Testis (tissue), 3 donors: Measurements from ENCODE around the gene FBXW5. TPM values are rescaled to one million over a fixed set of nuclear protein-coding genes. Genes with fewer than 3 reads are reported as not detected.

ENCODE experiments used
- DNase-seq: peaks from one replicate; pipeline ENCODE4 v3.0.0-alpha.2; 2019
- H3K27ac ChIP-seq, 2 donors: fragments of 200-600 bp; sonication (generic); one replicate each; pipeline ENCODE4 v1.5.1; 2019
- H3K27me3 ChIP-seq: fragments of 200-600 bp; sonication (generic); one replicate; pipeline ENCODE4 v1.5.1; 2019
- H3K36me3 ChIP-seq: fragments of 200-600 bp; sonication (generic); one replicate; pipeline ENCODE4 v1.5.1; 2017; ENCODE audit warnings: low read depth; ENCODE audit errors: missing control alignments
- H3K4me1 ChIP-seq: fragments of 200-600 bp; sonication (generic); one replicate; pipeline ENCODE4 v1.5.1; 2019
- H3K4me3 ChIP-seq, 2 donors: fragments of 200-600 bp; sonication (generic); one replicate each; pipeline ENCODE4 v1.5.1; 2017 to 2019
- H3K9me3 ChIP-seq: fragments of 200-600 bp; sonication (generic); one replicate; pipeline ENCODE4 v1.5.1; 2017
- CTCF ChIP-seq, 3 experiments: fragments of 450-650 bp in 2 of 3; fragments of 200-600 bp in 1 of 3; sonication (generic) in 1 of 3; IDR thresholded peaks; one replicate each; pipeline ENCODE4 v1.5.1; 2016 to 2019; ENCODE audit warnings: antibody characterized with exemption in 3 of 3, mild to moderate bottlenecking in 2 of 3, moderate library complexity in 1 of 3
- POLR2A ChIP-seq: fragments of 450-650 bp; IDR thresholded peaks from one replicate; pipeline ENCODE4 v1.6.1; 2017; ENCODE audit warnings: antibody characterized with exemption, mild to moderate bottlenecking, moderate library complexity
- WGBS, 2 donors: methylation state at CpG; one replicate each; pipeline ENCODE4 v1.1.5; 2018; 5-methylcytosine and 5-hydroxymethylcytosine counted together
- intact Hi-C: fragments of 100-400 bp; cut with DNase I; formaldehyde crosslinking; loops from one replicate; pipeline ENCODE4 v1.15.1; 2023; ENCODE audit warnings: low total_unique reads
- polyA plus RNA-seq: library from polyadenylated mRNA; stranded (reverse); fragments of 350-450 nt; fragmentation: Illumina TruSeq; extraction: RNeasy Lipid Tissue Mini Kit (QIAGEN cat#74804); gene quantifications from one replicate; pipeline ENCODE4 v1.2.3, GENCODE V29; 2014; ENCODE audit warnings: low read depth, low replicate concordance; ENCODE audit not compliant: insufficient read depth
- total RNA-seq, 2 donors: library from RNA; depleted of rRNA; stranded (reverse); fragments of >200 nt; gene quantifications; one replicate each; pipeline ENCODE4 v1.2.3, GENCODE V29; 2016

Gene FBXW5
- total and polyA plus RNA-seq, 3 donors from 2014 or later, result 452 to 749 (median 509) TPM

GRCh38 chr9:136928591-136928990, 15.9 kb downstream of the FBXW5 start:
- intact Hi-C loops, result no loop called here
- 71 to 81% methylated on average over 7 to 9 of the region's 9 CpGs for WGBS, 2 donors
- H3K9me3 ChIP-seq, result no peaks in the 10 kb centered on the region
- no peak overlapping the region for H3K27ac ChIP-seq
- no peak for DNase-seq
- no peaks in the 10 kb centered on the region for H3K4me1 ChIP-seq
- H3K36me3 ChIP-seq, result no peaks in the 10 kb centered on the region
- no peak overlapping the region for H3K4me3 ChIP-seq
- no peak for TF ChIP-seq POLR2A
- TF ChIP-seq CTCF (IDR thresholded peaks at IDR 0.05), result no peak
- H3K27me3 ChIP-seq, result no peaks in the 10 kb centered on the region

- no peak for DNase-seq
- intact Hi-C loops, result no loop called here
- Histone ChIP-seq H3K36me3 (no peaks in the 10 kb centered on the region), H3K9me3 (no peaks in the 10 kb centered on the region), H3K27me3 (no peaks in the 10 kb centered on the region), H3K4me3 (no peak overlapping the region), H3K27ac (no peak overlapping the region), H3K4me1 (no peaks in the 10 kb centered on the region)
- no peak for TF ChIP-seq POLR2A
- no peak for TF ChIP-seq CTCF (IDR thresholded peaks at IDR 0.05)
- 82 to 85% methylated on average over 23 of the region's 23 CpGs for WGBS, 2 donors
These were observed 16.9 kb downstream of the FBXW5 start for GRCh38 chr9:136927343-136928271.

- Histone ChIP-seq H3K27me3 (no peaks in the 10 kb centered on the region), H3K36me3 (no peaks in the 10 kb centered on the region), H3K9me3 (no peaks in the 10 kb centered on the region), H3K4me1 (peaks cover 7% of the 10 kb centered on the region), H3K4me3 (no peak overlapping the region), H3K27ac (no peak overlapping the region)
- no peak for DNase-seq
- 83 to 96% methylated on average over 13 of the region's 13 CpGs for WGBS, 2 donors
- no peak for TF ChIP-seq CTCF (IDR thresholded peaks at IDR 0.05)
- TF ChIP-seq POLR2A, result no peak
- intact Hi-C loops, result no loop called here
These were observed 17.8 kb downstream of the FBXW5 start for GRCh38 chr9:136926749-136927148.

- Histone ChIP-seq H3K9me3 (no peaks in the 10 kb centered on the region), H3K36me3 (no peaks in the 10 kb centered on the region), H3K4me3 (no peak overlapping the region), H3K27ac (no peak overlapping the region), H3K27me3 (no peaks in the 10 kb centered on the region), H3K4me1 (peaks cover 12% of the 10 kb centered on the region)
- intact Hi-C loops, result no loop called here
- TF ChIP-seq CTCF (IDR thresholded peaks at IDR 0.05) (no peak), POLR2A (no peak)
- WGBS, 2 donors, result 79 to 84% methylated on average over 5 to 9 of the region's 9 CpGs
- no peak for DNase-seq
These were observed 18.3 kb downstream of the FBXW5 start for GRCh38 chr9:136926154-136926704.
